Neural cell (in vitro differentiated cells): ENCODE measurements around the gene THOC1. TPM values are rescaled to one million over a fixed set of nuclear protein-coding genes. Genes with fewer than 3 reads are reported as not detected.
A peak's percentile ranks its signal among the peaks of the same experiment; 100 is the strongest.
"Not testable (repeated sequence)": the region's sequence is repeated elsewhere in the genome, so short reads cannot be mapped to it uniquely, and the experiment has no call there.

Experiments used
- H2AFZ ChIP-seq: fragments of 200-600, 300-800 bp; sonication (generic), shearing (Covaris generic); 2 replicates; pipeline ENCODE4 v1.6.0; 2014; ENCODE audit warnings: low read depth, mild to moderate bottlenecking, antibody characterized with exemption, low read length, moderate library complexity
- H3F3A ChIP-seq: fragments of 200-600 bp; shearing (Covaris generic); 2 replicates; pipeline ENCODE4 v1.6.1; 2016; ENCODE audit warnings: mild to moderate bottlenecking, moderate library complexity, mixed read lengths, antibody characterized with exemption, low read length; ENCODE audit not compliant: insufficient read depth, poor library complexity, severe bottlenecking
- H3K27ac ChIP-seq: fragments of 200-600, 300-800 bp; sonication (generic), shearing (Covaris generic); 2 replicates; pipeline ENCODE4 v1.5.1; 2014; ENCODE audit warnings: mild to moderate bottlenecking, low read length, moderate library complexity
- H3K27me3 ChIP-seq: fragments of 300-800, 200-600 bp; sonication (generic), shearing (Covaris generic); 2 replicates; pipeline ENCODE4 v1.6.0; 2014; ENCODE audit warnings: mild to moderate bottlenecking, low read depth, low read length, moderate library complexity; ENCODE audit not compliant: insufficient read depth
- H3K36me3 ChIP-seq: fragments of 300-800, 200-600 bp; sonication (generic), shearing (Covaris generic); 2 replicates; pipeline ENCODE4 v1.5.1; 2014; ENCODE audit warnings: mild to moderate bottlenecking, antibody characterized with exemption, low read length, moderate library complexity; ENCODE audit not compliant: insufficient read depth
- H3K4me2 ChIP-seq: fragments of 300-800, 200-600 bp; sonication (generic), shearing (Covaris generic); 2 replicates; pipeline ENCODE4 v1.6.0; 2014; ENCODE audit warnings: mild to moderate bottlenecking, low read length
- H3K4me3 ChIP-seq: fragments of 300-800, 200-600 bp; sonication (generic), shearing (Covaris generic); 2 replicates; pipeline ENCODE4 v1.5.1; 2014; ENCODE audit warnings: mild to moderate bottlenecking, low read length, moderate library complexity
- H3K79me2 ChIP-seq: fragments of 200-600 bp; shearing (Covaris generic); replicated peaks from 2 replicates; pipeline ENCODE4 v1.6.0; 2014; ENCODE audit warnings: mild to moderate bottlenecking, low read length, moderate library complexity; ENCODE audit not compliant: insufficient read depth
- H3K9ac ChIP-seq: fragments of 300-800, 200-600 bp; sonication (generic), shearing (Covaris generic); 2 replicates; pipeline ENCODE4 v1.6.1; 2016; ENCODE audit warnings: mild to moderate bottlenecking, low read length, mixed read lengths
- H3K9me2 ChIP-seq: fragments of 200-600 bp; shearing (Covaris generic); 2 replicates; pipeline ENCODE4 v1.6.1; 2016; ENCODE audit warnings: mild to moderate bottlenecking, low read length, mixed read lengths; ENCODE audit not compliant: insufficient read depth
- H3K9me3 ChIP-seq: fragments of 200-600, 300-800 bp; sonication (generic), shearing (Covaris generic); 2 replicates; pipeline ENCODE4 v1.6.1; 2016; ENCODE audit warnings: mild to moderate bottlenecking, mixed run types, low read length, moderate library complexity, mixed read lengths
- H4K20me1 ChIP-seq: fragments of 200-600 bp; shearing (Covaris generic); 2 replicates; pipeline ENCODE4 v1.6.1; 2016; ENCODE audit warnings: mild to moderate bottlenecking, mixed run types; ENCODE audit not compliant: insufficient read depth
- EP300 ChIP-seq: fragments of 450-650 bp; conservative IDR thresholded peaks from 2 replicates; pipeline ENCODE4 v1.6.1; 2014; ENCODE audit warnings: antibody characterized with exemption, mild to moderate bottlenecking, moderate library complexity; ENCODE audit not compliant: poor library complexity, severe bottlenecking
- EZH2 ChIP-seq: fragments of 200-600, 300-800 bp; shearing (Covaris generic), sonication (generic); IDR thresholded peaks from 2 replicates; pipeline ENCODE4 v1.6.1; 2014; ENCODE audit warnings: antibody characterized with exemption, low read length, borderline replicate concordance, mild to moderate bottlenecking; ENCODE audit not compliant: insufficient read depth, poor library complexity, severe bottlenecking
- MXI1 ChIP-seq: fragments of 450-650 bp; conservative IDR thresholded peaks from 2 replicates; pipeline ENCODE4 v1.6.1; 2014; ENCODE audit warnings: antibody characterized with exemption, mild to moderate bottlenecking; ENCODE audit not compliant: poor library complexity, severe bottlenecking
- POLR2AphosphoS5 ChIP-seq: IDR thresholded peaks from 2 replicates; pipeline ENCODE4 v1.6.1; 2012
- RAD21 ChIP-seq: fragments of 450-650 bp; conservative IDR thresholded peaks from 2 replicates; pipeline ENCODE4 v1.6.1; 2014; ENCODE audit warnings: antibody characterized with exemption, mild to moderate bottlenecking, moderate library complexity
- REST ChIP-seq: IDR thresholded peaks from 2 replicates; pipeline ENCODE4 v1.6.1; 2012; ENCODE audit warnings: borderline replicate concordance
- SMC3 ChIP-seq: fragments of 450-650 bp; conservative IDR thresholded peaks from 2 replicates; pipeline ENCODE4 v1.6.1; 2014; ENCODE audit warnings: antibody characterized with exemption, mild to moderate bottlenecking, moderate library complexity; ENCODE audit not compliant: poor library complexity
- TAF1 ChIP-seq: IDR thresholded peaks from 2 replicates; pipeline ENCODE4 v1.6.1; 2012; ENCODE audit warnings: low read depth
- polyA plus RNA-seq: library from polyadenylated mRNA; depleted of rRNA; stranded (reverse); fragments of >200 nt; gene quantifications from 2 replicates; pipeline ENCODE4 v1.2.3, GENCODE V29; 2014

The THOC1 gene
- polyA plus RNA-seq, 1 donor from 2014 or later = 168 TPM

- H3K36me3 ChIP-seq = no peaks in the 10 kb centered on the region
- H3K9me2 ChIP-seq = no peaks in the 10 kb centered on the region
- H3K4me2 ChIP-seq = no peak overlapping the region
- no peaks in the 10 kb centered on the region for H3F3A ChIP-seq
- H3K27ac ChIP-seq = no peak overlapping the region
- no peak for TF ChIP-seq MXI1
- TF ChIP-seq SMC3 = no peak
- no peak for TF ChIP-seq RAD21
- no peak for TF ChIP-seq EP300
- no peak for TF ChIP-seq EZH2
- no peak for TF ChIP-seq REST
- no peak for TF ChIP-seq TAF1
- TF ChIP-seq POLR2AphosphoS5 = no peak
- H3K27me3 ChIP-seq = no peaks in the 10 kb centered on the region
- H2AFZ ChIP-seq = no peak overlapping the region
- H3K9ac ChIP-seq = no peak overlapping the region
- H4K20me1 ChIP-seq = no peaks in the 10 kb centered on the region
- H3K9me3 ChIP-seq = no peaks in the 10 kb centered on the region
- H3K79me2 ChIP-seq = no peaks in the 10 kb centered on the region
- no peak overlapping the region for H3K4me3 ChIP-seq
Measured at GRCh38 chr18:310042-310441, 42.2 kb upstream of the THOC1 start.

DNA sequence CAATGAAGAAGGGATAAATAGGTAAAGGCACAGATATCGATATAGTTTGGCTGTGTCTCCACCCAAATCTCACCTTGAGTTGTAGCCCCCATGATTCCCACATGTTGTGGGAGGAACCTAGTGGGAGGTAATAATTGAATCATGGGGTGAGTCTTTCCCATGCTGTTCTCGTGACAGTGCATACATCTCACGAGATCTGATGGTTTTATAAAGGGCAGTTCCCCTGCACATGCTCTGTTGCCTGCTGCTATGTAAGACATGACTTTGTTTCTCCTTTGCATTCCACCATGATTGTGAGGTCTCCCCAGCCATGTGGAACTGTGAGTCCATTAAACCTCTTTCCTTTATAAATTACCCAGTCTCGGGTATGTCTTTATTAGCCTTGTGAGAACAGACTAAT, 40.2 kb upstream of the THOC1 start:
- not testable (repeated sequence) for H3F3A ChIP-seq, H3K9me3 ChIP-seq, H4K20me1 ChIP-seq, H3K36me3 ChIP-seq, H2AFZ ChIP-seq, H3K27me3 ChIP-seq, H3K4me2 ChIP-seq, H3K9me2 ChIP-seq, H3K79me2 ChIP-seq, H3K9ac ChIP-seq, H3K27ac ChIP-seq, H3K4me3 ChIP-seq

DNA sequence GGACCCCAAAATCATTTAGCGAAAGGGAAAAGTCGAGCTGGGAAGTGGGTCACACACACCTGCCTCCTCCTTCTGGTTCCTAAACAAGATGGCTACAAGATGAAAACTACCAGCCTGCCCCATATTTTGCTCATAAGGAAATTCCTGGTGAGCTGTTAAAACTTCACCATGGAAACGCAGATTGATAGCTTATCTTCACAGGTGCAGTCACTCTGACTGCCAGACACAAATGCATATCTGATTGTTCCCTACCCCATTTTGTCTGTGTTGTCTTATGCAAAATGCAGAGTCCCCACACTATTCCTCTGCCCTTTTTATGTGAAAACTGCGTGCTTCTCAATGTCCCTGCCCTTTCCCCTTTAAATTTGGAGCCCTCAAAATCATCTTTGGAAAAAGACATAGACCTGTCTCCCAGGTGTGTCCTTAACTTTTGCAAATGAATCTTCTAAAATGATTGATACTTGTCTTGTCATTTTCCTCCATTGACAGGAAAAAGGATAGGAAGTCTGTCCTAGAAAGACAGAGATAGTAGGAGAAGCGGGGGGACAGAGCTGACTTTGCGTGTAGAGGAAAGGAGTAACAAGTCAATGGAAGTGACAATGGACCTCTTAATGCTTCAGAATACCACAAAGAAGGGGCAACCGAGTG, 38.9 kb upstream of the THOC1 start:
- H3K9ac ChIP-seq = peak overlapping the region; percentile 44
- no peaks in the 10 kb centered on the region for H3K9me2 ChIP-seq
- H3K79me2 ChIP-seq = no peaks in the 10 kb centered on the region
- H3K9me3 ChIP-seq = no peaks in the 10 kb centered on the region
- TF ChIP-seq POLR2AphosphoS5 (no peak), EP300 (peak; percentile 46), MXI1 (no peak)
- H4K20me1 ChIP-seq = no peaks in the 10 kb centered on the region
- H3K27ac ChIP-seq = peak overlapping the region; percentile 61
- H2AFZ ChIP-seq = peak overlapping the region; percentile 40
- no peaks in the 10 kb centered on the region for H3F3A ChIP-seq
- H3K4me2 ChIP-seq = peak overlapping the region; percentile 42
- no peaks in the 10 kb centered on the region for H3K36me3 ChIP-seq
- no peaks in the 10 kb centered on the region for H3K27me3 ChIP-seq
- peak overlapping the region; percentile 34 for H3K4me3 ChIP-seq
